Type B pancreatic cell (in vitro differentiated cells): ENCODE results near the gene ARHGAP4. TPM values are rescaled to one million over a fixed set of nuclear protein-coding genes. Genes with fewer than 3 reads are reported as not detected.

ENCODE experiments used
- DNase-seq: peaks from one replicate; pipeline ENCODE4 v3.0.0; 2021; ENCODE audit warnings: mixed read lengths; ENCODE audit not compliant: unreplicated experiment; ENCODE audit errors: extremely low spot score
- H3K27ac Mint-ChIP-seq: 2 replicates; pipeline ENCODE4 v1.8.0; 2021; ENCODE audit warnings: mild to moderate bottlenecking, mixed read lengths
- H3K27me3 Mint-ChIP-seq: 2 replicates; pipeline ENCODE4 v1.8.0; 2021; ENCODE audit warnings: mixed read lengths
- H3K36me3 Mint-ChIP-seq: 2 replicates; pipeline ENCODE4 v1.8.0; 2021; ENCODE audit warnings: mixed read lengths
- H3K4me1 Mint-ChIP-seq: one replicate; pipeline ENCODE4 v1.8.0; 2021; ENCODE audit warnings: mixed read lengths; ENCODE audit not compliant: unreplicated experiment
- H3K4me3 Mint-ChIP-seq: 2 replicates; pipeline ENCODE4 v1.8.0; 2021; ENCODE audit warnings: mild to moderate bottlenecking, mixed read lengths
- H3K9me3 Mint-ChIP-seq: 2 replicates; pipeline ENCODE4 v1.8.0; 2021; ENCODE audit warnings: mixed read lengths
- total RNA-seq: library from RNA; stranded (reverse); gene quantifications from 2 replicates; pipeline ENCODE4 v1.2.1, GENCODE V29; 2021; ENCODE audit warnings: low replicate concordance
- TF ChIP-seq, protein P1 (sequence below): fragments of 200-600 bp; sonication (generic); conservative IDR thresholded peaks from 2 replicates; pipeline ENCODE4 v1.5.0; 2021; ENCODE audit warnings: antibody characterized with exemption, mild to moderate bottlenecking

ARHGAP4 gene
- total RNA-seq, 1 donor from 2014 or later = 8.8 TPM

DNA sequence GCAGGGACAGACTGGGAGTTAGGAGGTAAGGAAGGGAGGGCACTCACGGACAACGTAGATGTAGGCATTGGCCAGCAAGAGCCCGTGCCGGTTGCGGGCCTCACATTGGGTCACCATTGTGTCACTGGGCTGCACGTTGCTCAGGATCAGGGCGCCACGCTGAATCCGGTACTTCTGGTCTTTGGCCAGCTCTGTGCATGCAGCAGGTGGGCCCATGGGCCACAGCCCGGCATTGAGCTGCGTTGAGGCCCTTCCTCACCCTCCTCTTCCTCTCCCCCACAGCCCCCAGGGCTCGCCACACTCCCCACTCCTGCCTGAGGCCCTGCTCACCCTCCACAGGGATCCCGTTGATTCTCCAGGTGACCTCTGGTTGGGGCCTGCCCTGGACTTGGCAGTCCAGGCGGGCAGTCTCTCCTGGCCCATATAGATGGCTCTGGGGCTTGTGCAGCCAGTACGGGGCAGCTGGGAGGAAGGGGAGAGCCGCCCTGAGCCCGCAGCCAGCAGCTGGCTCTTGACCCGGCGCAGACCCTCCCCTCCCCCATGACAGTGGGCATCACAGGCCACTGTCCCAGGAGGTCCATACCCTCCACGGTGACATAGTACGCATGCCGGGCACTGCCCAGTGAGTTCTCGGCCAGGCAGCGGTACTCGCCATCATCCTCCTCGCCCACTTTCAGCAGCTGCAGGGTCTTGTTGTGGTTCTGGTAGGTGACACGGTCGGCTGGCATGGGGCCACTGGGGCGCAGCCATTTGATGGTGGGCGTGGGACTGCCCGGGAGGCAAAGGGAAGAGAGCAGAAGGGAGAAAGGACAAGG lies 56.4 kb downstream of the ARHGAP4 start:
- Mint-ChIP-seq H3K27me3 (peaks cover 7% of the 10 kb centered on the region), H3K9me3 (no peaks in the 10 kb centered on the region), H3K4me3 (no peak overlapping the region), H3K27ac (no peak overlapping the region), H3K4me1 (no peaks in the 10 kb centered on the region), H3K36me3 (no peaks in the 10 kb centered on the region)
- no peak for DNase-seq
- TF ChIP-seq, protein P1, sequence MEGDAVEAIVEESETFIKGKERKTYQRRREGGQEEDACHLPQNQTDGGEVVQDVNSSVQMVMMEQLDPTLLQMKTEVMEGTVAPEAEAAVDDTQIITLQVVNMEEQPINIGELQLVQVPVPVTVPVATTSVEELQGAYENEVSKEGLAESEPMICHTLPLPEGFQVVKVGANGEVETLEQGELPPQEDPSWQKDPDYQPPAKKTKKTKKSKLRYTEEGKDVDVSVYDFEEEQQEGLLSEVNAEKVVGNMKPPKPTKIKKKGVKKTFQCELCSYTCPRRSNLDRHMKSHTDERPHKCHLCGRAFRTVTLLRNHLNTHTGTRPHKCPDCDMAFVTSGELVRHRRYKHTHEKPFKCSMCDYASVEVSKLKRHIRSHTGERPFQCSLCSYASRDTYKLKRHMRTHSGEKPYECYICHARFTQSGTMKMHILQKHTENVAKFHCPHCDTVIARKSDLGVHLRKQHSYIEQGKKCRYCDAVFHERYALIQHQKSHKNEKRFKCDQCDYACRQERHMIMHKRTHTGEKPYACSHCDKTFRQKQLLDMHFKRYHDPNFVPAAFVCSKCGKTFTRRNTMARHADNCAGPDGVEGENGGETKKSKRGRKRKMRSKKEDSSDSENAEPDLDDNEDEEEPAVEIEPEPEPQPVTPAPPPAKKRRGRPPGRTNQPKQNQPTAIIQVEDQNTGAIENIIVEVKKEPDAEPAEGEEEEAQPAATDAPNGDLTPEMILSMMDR = no peak

DNA sequence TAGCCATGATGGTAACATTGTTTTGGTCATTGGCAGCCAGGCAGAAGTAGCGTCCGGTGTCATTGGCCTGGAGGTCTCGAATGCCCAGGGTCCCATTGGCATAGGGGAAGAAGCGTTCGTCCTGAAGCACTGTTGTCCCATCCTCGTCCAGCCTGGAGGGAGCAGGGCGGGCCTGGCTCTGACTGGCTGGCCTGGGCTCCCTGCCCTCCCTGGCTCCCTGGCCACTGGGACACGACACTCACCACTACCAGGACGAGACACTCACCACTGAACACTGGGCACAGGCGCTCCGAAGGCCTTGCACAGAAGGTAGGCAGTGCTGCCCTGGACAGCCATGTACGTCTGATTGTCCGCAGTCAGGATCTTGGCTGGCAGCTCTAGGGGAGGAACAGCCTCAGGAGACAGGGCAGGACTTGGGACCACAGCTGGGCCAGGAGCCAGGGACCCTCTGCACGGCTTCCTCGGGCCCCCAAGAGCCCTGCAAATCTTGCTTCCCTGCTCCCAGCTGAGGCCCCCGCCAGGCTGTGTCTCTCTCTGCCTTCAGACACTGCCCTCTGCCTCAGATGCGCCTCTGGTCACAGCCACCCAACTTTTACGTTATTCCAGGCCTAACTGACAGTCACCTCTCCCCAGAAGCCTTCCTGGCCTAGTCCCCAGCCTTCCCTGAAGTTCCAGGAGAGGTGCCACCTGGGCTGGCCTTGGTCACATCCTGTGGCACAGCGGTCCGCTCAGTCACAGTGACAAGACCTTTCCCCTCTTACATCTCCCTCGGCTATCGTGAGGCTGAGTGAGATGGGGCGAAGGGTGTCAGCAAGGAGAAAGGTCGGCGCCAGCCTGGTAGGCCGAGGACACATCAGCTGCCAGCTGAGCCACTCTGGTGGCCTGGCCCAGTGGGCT lies 57.2 kb downstream of the ARHGAP4 start:
- Mint-ChIP-seq H3K9me3 (no peaks in the 10 kb centered on the region), H3K36me3 (no peaks in the 10 kb centered on the region), H3K4me1 (no peaks in the 10 kb centered on the region), H3K4me3 (no peak overlapping the region), H3K27ac (no peak overlapping the region), H3K27me3 (peaks cover 6% of the 10 kb centered on the region)
- no peak for DNase-seq
- TF ChIP-seq, protein P1 = no peak

DNA sequence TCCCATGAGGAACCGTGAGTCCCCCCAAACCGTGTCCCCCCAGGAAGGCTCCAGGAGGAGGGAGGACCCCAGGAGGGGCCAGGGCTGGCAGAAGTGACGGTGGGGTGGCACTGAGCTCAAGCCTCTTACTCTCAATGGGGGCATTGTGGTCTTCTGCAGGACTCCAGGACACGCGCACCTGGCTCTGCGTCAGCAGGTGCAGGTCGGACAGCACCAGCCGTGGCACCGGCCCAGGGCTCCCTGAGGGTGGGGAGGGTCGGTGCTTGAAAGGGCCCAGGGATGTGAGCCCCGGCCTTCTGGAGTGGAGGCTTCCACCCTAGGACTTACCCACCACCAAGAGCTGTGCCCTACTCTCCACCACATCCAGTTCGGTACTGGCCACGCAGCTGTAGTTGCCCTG lies 58.4 kb downstream of the ARHGAP4 start:
- no peaks in the 10 kb centered on the region for H3K4me1 Mint-ChIP-seq
- H3K27me3 Mint-ChIP-seq = peaks cover 4% of the 10 kb centered on the region
- no peaks in the 10 kb centered on the region for H3K36me3 Mint-ChIP-seq
- no peaks in the 10 kb centered on the region for H3K9me3 Mint-ChIP-seq
- DNase-seq = no peak
- H3K27ac Mint-ChIP-seq = no peak overlapping the region
- TF ChIP-seq, protein P1 = no peak
- no peak overlapping the region for H3K4me3 Mint-ChIP-seq

DNA sequence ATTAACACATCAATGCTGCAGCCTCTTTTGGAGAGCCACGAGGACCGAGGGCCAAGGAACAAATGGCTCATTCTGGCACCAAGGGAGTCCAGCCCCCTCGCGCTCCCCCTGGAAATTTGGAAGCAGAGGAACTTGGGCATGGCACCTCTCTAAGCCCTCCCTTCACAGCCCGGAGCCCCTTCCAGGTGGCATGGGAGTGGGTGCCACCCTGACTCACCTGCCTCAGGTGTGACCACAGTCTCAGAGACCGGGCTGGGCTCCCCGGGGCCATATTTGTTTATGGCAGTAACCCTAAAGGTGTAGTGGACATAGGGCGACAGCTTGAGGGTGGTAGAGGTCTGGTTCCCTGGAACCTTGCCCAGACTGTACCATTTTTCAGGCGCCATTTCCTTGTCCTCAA lies 58.9 kb downstream of the ARHGAP4 start:
- DNase-seq = no peak
- TF ChIP-seq, protein P1 = no peak
- no peaks in the 10 kb centered on the region for H3K36me3 Mint-ChIP-seq
- no peak overlapping the region for H3K27ac Mint-ChIP-seq
- H3K9me3 Mint-ChIP-seq = no peaks in the 10 kb centered on the region
- H3K4me1 Mint-ChIP-seq = no peaks in the 10 kb centered on the region
- H3K27me3 Mint-ChIP-seq = no peaks in the 10 kb centered on the region
- H3K4me3 Mint-ChIP-seq = no peak overlapping the region

DNA sequence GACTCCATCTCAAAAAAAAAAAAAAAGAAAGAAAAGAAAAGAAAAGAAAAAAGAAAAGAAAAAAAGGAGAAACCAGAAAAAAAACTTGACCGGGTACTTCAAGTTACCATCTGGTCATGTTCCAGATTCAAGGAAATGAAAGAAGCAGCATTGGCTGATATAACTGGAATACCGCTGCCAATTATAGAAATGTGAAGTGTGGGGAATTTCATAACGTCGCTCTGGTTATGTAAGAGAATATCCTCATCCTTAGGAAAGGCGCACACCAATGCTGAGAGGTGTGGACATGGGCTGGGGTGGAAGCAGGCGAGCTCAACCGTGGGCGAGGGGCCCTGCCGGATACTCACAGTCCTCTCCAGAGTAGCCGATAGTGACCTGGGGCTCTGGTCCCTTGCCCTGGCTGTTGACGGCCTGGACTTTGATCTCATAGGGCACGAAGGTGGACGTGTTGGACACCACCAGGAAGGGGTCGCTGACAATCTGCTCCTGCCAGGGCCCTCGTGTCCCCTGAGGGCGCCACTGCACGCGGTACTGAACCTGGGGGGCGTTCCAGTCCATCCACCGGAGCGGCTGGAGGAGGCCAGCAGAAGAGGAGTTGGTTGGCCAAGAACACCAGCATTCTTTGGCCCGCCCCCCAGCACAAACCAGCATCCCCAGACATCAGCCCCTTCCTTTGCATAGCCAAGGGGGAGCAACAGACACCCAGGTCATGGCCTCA lies 59.6 kb downstream of the ARHGAP4 start:
- Mint-ChIP-seq H3K27ac (no peak overlapping the region), H3K4me3 (no peak overlapping the region), H3K9me3 (no peaks in the 10 kb centered on the region), H3K27me3 (no peaks in the 10 kb centered on the region), H3K4me1 (no peaks in the 10 kb centered on the region), H3K36me3 (no peaks in the 10 kb centered on the region)
- DNase-seq = no peak
- TF ChIP-seq, protein P1 = no peak
